DMS153 (cell line): ENCODE results near the gene GRIN2A.

ENCODE experiments used
- DNase-seq: peaks from one replicate; lab custom pipeline; 2025; lab: John Stamatoyannopoulos, UW

Gene GRIN2A

DNA sequence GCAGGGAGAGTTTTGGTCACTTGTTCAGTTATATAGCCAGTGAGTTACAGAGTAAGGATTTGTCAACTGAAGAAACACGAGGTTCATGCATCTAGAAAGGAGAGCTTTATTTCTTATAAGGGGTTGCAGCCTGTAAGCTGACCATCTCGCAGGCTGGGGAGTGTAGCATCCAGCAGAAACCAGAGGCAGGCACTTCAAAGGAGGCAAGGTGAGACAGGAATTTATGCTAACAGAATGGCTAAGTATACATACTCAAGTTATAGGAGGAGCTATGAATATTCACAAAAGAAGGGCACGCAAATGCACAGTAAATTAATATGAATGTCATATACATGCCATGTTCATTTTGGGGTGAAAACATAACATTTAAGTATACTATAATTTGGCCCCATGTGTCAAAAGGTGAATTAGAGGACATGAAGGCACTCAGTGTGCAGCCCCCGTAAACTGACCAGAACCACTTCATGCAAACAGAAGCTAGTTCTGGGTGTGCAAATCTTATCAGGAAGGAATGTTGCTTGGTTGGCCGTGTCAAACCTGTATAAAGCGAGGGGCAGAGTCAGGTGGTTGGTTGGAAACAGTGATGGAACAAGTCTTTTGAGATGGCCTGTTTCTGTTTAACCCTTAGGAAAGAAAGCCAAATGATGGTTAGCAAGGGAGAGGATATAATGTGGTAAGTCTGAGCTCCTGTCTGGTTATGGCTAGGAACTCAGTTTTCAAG, 97.0 kb downstream of the GRIN2A start:
- DNase-seq, result no peak

DNA sequence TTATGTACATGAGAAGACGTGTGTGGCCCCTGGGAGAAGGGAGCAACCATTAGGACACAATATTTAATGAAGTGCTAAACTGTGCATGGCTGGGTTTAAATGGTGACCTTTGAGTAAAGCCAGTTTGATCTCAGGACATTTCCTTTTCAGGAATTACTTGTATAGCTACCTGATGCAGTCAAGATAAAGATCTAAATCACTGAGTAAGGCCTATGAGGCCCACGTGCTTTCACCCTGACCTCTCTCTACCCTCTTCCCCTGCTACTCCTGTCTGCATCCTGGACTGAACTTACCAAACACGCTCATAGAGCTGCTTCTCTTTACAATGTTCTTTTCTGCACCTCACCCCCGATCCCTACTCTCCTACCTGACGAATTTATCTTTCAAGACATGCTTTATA, 98.9 kb downstream of the GRIN2A start:
- no peak for DNase-seq

DNA sequence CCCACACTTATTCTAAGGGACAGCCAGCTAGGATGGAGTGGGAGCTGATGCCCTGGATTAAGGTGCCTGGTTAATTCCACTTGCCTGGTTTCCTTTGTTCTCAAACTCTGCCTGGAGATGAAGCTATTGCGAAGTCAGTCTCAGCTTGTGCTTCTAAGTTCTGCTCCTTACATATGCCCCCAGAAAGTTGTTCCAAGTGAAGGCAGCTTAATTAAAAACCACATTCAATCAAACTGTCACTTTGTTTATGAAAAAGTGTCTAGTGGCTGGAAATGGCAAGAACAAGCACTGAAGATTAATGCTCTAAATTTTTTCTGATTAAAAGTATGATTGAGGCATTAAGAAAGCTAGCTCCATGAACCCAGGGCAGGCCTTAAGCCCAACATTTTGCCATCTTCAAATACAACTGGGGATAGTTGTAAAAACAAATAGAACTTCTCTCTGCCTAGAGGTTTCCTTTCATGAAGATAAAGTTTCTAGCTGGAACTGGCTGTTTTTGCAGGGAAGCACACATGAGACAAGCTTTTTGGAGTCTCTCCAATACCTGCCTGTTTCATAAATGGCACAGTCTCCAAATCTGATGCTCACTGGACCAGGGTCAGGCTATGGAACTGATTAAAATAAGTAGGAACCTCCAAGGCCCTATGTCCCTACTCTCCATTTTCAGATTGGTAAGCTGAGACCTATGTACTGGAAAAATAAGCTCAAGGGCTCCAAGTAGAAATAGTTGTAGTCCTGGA, 100.9 kb downstream of the GRIN2A start:
- DNase-seq, result no peak

DNA sequence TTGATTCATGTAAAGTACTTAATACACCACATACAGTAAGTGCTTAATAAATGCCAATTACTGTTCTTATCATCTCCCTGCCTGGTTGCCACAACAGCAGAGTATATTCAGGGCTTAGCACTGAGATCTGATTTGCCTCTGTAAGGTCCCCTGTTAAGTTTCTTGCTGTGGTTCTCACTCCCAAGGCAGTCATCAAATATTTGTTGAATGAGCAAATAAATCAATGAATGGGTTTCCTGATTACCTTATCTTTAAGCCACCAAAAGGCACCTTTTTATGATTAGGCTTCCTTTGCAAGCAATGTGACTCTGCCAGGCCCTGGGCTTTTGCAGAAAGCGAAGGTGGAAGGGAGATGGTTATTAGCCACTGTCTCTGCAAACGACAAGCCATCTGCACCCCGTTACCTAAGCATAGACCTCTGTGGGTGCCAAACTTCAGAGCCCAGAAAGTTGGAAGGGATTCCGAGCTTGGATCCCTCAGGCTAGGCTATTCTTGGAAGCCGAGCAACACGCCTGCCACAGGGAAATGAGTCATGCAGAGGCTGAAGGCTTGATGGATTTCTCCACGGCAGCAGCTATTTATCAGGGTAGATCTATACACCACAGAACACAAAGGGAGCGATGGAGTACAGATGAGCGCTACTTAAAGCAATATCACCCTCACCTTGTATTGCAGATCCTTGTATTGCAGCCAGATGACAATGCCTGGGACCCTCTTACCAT, 102.0 kb downstream of the GRIN2A start:
- peak; percentile 53 for DNase-seq

DNA sequence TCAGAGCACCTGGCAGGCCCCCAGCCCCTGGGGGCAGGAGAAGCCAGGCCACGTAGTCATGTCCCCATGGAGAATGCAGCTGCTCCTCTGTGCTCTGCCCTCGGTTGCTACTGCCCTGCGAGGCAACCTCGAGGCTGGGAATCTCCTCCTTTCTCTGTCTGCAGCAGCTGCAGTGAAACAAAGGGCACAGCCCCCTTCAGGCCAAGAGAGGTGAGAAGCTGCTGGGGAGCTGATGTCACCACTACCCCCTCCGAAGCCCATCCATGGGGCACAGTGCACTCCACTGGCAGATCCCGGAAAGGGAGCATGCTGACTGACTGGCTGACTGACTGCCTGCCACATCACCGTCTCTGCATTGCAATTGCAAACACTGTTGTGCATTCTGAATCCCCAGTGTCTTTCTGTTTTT, 103.7 kb downstream of the GRIN2A start:
- no peak for DNase-seq

DNA sequence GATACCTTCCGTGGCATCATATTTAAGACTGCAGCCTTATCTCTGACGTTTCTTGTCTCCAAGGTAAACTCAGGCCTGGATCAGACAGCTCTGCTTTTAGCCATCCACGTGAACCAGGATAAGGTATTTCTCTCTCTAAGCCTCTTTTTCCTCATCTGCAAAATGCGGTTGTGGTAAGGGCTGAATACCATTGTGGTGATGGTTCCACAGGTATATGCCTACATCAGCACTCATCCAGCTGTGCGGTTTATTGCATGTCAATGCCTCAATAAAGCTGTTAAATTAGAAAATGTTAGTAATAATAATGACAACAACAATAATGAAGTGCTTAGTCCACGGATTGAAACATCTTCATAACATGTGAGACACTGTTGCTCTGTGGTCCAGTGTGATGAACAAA, 104.4 kb downstream of the GRIN2A start:
- DNase-seq, result no peak

DNA sequence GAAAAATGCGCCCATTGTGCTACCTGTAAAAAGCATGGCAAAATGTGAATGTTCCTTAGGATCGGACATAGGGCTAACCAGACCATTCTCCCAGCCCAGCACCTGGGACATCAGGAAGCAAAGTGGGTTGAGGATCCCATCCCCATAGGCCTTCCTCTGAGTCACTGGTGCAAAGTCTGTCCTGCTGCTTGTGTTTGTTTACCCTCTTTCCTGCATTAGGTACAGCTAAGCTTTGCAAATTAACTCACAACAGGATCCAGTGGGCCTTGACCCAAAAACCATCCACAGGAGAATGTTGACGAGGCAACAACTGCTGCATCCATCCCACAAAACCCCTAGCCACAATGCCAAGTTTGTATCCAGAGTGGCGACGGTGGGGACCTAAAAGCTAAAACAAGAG, 106.2 kb downstream of the GRIN2A start:
- no peak for DNase-seq

DNA sequence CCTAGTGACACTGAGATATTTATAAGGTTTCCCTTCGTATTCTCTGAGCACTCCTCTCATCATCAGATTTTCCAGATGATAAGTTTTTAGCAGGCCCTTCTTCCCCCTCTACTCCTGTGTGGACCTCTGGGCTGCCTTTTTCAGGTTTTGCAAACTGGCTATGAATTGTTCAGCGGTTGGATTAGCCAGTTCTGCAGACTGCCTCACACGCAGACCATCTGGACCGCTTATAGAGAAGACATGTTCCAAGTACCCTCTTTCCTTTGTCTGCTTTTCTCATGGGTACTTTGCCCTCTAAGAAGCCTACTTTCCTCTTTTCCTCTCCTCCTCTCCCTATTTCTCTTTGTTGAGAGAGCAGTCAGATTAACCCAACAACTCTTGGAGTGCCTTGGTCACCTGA, 111.6 kb downstream of the GRIN2A start:
- no peak for DNase-seq

DNA sequence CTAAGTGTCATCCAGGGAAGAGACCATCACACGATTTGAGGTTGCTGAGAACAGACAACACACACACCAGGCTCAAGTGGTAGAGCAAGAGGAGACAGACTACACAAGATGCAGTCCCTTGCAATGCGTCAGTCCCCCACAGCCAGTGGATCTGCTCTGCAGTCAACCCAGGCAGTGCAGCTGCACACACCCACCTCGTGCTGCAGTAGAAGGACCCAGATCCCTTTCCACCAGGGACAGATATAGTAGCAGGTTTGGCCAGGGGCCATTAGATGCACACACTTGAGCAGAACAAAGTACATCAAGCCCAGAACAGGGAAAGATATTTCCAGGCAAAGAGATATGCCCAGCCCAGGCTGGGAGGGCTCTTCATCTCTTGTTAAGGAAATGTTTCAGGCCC, 112.9 kb downstream of the GRIN2A start:
- no peak for DNase-seq

DNA sequence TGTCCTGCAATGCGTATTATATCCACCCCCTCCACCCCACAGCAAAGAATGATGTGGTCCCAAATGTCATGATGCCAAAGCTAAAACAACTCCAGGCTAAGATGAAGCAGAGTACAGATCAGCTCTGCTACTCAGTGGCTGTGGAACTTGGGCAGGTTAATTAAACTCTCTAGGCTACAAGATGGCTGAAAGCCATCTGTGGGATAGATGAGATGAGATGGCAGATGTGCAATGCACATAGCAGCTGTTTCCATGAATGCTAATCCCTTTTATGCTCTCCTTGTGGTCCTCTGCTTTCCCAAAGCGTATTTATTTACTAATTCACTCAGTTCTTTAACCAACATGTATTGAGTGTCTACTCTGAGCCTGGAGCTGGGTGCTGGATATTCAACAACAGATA, 114.4 kb downstream of the GRIN2A start:
- DNase-seq, result no peak

DNA sequence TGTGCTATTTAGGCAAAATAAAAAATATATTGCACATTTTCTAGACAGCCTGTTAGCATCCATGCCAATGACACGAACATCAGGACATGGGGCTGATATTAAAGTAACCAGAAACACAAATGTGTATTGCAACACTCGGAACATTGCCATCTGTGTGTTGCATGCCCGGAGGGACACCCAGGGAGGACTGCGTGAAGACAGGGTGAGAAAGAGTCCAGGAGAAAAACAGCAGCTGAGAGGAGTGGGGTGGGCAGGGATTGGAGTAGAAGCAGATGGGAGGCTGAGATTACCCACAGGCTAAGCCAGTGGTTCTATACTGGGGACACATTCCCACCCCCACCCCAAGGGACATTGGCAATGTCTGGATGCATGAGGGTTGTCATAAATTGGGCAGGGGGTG, 114.8 kb downstream of the GRIN2A start:
- DNase-seq, result no peak

DNA sequence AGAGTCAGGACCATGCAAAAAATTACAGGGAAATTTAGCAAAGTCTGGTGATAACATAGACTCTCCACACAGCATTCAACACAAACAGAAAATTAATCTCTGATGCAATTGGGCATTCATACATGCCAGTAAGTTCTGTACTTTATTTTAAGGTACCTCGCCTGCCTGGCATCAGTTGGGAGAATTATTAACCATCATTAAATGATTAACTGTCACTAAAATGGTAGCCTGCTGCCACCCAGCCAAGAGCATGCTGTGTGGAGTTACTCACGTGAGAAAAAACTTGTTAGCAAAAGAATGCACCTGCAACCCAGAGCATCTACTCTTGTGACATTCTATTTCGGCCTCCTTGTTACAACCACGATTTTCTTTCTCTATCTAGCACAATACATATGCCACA, 117.2 kb downstream of the GRIN2A start:
- no peak for DNase-seq

DNA sequence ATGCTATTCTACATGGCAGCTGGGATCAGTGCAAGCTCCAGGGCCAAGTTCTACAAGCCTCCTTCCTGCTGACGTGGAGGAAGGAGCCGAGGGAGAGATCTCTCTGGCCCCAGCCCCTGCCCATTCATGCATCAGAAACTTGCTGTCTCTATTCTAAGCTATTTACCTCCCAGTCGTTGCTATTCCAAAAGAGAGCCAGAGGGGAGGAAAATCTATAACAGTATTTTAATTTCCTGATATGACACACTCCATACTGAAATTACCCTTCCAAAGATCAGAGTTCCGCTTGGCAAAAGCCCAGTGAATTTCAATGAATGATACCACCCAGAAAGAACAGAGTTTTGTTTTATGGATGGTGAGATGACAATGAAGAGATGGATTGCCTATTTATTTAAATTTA, 133.4 kb downstream of the GRIN2A start:
- DNase-seq, result no peak

DNA sequence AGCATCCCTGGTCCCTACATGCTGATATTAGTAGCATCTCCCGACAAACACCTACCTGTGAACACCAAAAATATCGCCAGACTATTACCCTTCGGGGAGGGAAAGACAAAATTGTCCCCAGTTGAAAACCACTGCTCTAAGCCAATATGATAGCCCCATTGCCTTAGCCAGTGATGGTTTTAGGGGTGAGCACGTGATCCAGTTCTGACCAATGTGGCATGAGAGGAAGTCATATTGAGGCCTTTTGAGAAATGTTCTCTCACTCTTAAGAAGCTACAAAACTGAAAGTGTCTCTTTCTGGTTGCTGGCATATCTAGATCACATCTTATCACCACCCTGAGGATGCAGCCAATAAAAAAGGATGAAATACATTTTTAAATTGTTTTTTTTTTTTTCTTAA, 136.3 kb downstream of the GRIN2A start:
- no peak for DNase-seq

DNA sequence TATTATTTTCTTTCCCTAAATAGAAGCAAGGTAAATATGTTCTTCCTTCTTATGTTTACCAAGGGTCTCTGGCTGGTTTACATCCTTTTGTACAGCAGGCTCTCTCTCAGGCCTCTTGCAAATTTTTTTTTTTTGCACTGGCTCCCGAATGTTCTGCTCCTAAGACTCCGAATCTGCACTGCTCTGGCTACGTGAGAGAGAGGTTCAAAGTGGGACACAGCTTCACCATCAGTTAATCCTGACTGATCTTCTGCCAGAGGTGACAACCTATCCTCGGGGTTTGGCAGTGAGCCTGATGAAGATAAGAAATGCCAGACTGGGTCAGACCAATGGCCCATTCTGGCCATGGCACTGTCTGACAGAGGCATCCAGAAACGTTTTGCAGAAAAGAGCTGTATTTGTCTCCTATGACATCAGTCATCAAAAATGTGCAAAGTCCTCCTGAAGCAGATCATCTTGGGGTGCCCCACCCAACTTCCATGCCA, 136.9 kb downstream of the GRIN2A start:
- no peak for DNase-seq

DNA sequence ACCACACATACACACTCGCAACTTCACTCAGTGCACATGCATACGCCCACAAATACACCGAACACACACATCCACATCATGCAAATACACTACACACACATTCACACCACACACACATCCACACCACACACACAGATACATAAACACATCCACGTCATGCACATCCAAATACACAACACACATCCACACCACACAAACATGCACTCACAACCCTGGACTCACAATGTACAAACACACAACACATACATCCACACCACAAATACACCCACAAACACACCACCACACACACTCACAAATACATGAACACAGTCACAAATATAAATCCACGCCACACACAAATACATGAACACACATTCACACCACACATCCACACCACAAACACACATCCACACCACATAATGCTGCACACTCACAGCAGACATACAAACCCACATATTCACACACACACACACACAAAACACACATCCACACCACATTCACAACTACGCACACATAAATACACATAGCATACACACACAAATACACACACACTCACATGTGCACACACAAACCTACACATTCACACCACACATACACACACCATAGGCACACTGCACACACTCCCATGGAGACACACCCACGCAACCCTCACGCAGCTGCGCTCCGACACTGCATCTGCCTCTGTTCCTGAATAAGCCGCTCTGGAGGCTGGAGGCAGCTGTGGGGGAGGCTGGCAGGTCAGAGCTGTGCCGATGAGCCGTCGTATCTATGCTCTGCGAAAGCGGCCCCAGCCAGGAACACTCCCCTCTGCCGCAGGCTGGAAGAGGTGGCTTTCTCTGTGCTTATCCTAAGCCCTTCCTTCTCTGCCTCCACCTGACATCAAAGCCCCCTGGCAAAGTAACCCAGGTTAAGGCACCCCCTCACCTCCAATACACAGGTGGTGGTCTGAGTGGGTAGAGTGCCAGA, 141.8 kb downstream of the GRIN2A start:
- no peak for DNase-seq

DNA sequence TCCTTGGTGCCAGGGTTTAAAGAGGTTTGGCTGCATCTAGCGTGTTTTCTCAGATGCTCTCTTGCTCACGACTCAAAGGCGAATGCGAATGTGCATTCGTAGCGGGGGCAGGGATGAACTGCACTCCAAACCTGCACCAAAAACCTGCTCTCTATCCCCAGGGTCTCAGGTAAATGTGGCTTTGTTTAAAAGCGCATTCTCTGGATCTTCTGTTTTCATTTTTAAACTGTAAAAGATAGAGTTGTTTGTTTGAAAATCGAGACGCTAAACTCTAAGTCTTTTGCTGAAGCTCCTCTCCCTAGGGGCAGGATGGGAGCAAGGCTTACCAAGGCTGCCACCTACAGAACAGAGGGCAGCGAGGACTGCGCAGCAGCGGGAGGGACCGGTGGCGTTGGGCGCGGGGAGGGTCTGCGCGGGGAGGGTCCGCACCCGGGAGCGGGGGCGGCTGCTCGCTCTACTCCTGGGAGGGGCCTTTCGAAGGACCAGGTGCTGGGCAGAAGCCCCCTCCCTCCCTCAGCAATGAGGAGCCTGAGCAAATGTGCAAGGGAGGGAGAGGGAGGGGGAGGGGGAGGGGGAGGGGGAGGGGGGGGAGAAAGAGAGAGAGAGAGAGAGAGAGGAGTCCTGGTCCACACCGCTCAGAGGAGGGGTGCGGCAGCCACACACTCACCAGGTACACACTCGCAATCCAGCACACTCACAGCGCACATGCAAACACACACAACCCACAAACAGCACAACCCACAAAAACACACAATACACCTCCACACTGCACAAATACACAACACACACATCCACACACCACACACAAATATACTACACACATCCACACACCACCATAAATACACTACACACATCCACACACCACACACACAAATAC, 142.8 kb downstream of the GRIN2A start:
- DNase-seq, result peak; percentile 58

DNA sequence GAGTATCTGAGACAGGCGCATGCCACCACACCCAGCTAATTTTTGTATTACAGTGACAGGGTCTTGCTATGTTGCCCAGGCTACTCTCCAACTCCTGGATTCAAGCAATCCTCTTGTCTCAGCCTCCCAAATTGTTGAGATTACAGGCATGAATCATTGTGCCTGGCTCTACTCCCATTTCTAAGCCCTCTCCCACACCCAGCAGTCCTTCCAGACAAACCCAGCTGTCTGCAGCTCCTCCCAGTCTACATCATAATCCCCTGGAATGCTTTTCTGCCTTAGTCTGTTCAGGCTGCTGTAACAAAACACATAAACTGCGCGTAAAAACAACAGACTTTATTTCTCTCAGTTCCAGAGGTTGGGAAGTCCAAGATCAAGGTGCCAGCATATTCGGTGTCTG, 144.5 kb downstream of the GRIN2A start:
- DNase-seq, result no peak

DNA sequence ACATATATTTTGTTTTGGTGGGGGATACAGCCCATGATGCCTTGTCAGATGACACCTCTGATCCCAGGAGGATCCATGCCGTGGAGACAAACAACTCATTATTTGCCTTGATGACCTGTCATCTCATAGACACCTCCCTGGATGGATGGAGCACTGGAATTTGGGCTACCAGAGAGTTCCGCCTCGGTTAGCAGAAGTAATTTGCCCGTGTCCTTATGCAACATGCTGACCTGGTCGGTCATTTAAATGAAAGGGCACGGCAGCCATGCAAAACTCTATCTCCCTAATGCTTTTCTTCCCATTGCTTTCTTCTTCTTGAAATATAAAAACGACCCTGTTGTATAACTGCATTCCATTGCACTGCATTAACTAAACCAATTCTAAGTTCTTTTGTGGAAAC, 145.3 kb downstream of the GRIN2A start:
- no peak for DNase-seq

DNA sequence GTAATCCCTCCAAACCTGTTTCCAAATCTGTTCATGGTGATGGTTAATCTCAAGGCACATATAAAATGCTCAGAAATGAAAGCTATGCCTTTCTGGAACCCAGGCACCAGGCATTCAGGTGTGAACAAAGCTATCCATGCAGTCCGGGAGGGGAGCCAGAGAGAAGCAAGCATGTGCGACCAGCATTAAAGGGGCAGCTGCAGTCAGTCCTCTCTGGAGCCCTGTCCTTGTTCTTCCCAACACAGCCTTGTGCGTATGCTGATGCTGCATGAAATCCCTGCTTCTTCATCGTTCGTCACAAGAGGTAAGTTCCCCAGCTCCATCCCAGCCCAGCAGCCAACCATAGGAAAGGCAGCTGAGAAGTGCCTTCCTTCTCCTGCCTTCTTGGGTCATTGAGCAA, 148.7 kb downstream of the GRIN2A start:
- DNase-seq, result peak; percentile 4

DNA sequence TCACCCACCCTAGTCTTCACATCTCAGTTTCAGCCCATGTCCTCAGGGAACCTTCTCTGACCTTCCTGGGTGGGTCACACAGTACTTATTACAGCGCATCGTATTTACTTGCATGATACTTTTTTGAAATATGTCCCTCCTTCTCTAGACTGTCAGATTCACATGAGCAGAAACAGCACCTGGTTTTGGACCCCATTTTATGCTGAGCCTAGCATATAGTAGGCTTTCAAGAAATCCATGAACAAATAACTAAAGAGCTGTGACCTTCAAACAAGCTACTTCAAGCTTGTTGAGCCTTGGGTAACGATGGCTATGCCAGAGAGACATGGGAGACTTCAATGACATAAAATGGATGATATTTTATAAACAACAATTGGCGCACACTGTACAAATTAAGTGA, 150.3 kb downstream of the GRIN2A start:
- DNase-seq, result no peak
